Right ventricle myocardium inferior (tissue), 1 donor: ENCODE measurements around the gene PEX11G. TPM values are rescaled to one million over a fixed set of nuclear protein-coding genes. Genes with fewer than 3 reads are reported as not detected.

ENCODE experiments used
- ATAC-seq: fragments of 200-7000 bp; cut with Tn5 transposase; one replicate; pipeline ENCODE4 v1.9.1; 2020; ENCODE audit warnings: mild to moderate bottlenecking, moderate library complexity
- DNase-seq: peaks from one replicate; pipeline ENCODE4 v3.0.0; 2021; ENCODE audit errors: missing footprints
- intact Hi-C: fragments of 100-400 bp; cut with DNase I; formaldehyde crosslinking; loops from one replicate; pipeline ENCODE4 v1.11.0; 2022
- total RNA-seq: library from RNA; stranded (reverse); fragmentation: NEBNext Ultra II Directional; extraction: Animal tissue kit (Norgen Biotek cat#: 25700); gene quantifications from one replicate; pipeline ENCODE4 v1.2.1, GENCODE V29; 2021
- donor health status: DM: no; HTN: yes; CAD: no; lungs with severe emphysema.

Gene PEX11G
- total RNA-seq, 1 donor from 2014 or later, result 1.2 TPM

DNA sequence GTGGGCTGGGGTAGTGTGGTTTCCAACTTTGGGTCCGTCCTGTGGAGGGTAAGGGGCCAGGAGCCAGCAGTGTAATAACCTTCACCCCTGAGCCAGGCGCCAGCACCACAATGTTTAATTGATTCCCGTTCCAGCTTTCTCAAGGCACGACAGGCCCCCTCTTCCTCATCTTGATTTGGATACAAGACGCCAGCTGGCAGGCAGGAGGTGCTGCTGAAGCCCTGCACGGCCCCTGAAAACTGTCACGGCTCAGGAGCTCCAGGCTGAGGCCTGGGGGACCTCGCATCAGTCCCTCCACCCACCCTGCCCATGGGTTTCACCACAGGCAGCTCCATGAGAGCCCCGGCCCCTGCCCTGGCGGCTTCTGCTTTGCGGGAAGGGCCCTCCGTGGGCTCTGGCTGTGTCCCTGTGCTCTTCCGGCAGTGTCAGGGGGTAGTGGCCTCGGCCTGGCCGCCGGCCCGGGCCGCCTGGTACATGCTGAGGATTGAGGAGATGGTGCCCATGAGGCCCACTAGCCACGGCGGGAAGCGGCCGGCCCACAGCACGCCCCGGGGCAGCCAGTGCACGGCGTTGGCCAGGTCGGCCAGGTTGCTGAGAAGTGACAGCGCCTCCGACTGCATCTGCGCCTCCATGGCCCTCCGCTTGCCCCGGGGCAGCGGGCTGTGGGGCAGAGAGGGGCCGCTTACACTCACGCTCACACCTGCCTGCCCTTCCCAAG is 11.9 kb downstream of the PEX11G start:
- ATAC-seq (no peak), DNase-seq (no peak)

DNA sequence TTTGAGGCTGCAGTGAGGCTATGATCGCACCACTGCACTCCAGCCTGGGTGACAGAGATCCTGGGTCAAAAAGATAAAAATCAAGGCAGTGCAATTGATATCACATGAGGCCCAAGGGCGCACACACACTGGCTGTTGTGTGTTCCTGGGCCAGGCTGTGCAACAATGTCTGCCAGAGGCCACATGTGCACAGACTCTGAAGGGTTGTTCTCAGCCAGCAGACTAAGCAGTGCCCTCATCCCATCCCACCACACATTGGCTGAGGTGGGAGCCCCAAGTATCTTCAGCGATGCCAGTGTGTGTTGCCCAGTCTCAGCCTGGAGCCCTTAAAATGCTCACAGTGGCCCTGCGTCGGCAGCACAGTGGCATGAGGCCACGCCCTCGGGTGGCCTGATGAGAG is 12.6 kb downstream of the PEX11G start:
- DNase-seq (no peak), ATAC-seq (no peak)
- intact Hi-C loops, result no loop called here

More for the DNA sequence above, 11.9 kb downstream of the PEX11G start:
- intact Hi-C loops, result no loop called here

DNA sequence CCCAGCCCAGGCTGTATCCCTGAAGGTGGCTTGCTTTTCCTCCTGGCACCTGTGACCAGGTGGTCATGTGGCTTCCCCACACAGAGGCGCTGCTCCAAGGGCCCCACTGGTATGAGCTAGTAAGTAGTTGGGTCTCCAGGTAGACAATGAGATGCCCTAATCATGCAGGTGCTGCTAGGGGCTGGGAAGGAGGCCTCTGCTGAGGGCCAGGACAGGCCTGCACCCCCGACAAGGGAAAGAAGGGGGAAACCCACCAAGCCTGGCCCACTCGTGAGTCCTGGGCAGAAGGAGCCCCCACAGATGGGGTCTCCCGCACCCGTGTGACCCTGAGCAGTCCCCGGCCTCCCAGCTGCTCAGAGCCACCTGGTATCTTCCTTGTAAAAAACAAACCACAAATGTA is 13.2 kb downstream of the PEX11G start:
- ATAC-seq, result no peak
- intact Hi-C loops, result no loop called here
- DNase-seq, result no peak

DNA sequence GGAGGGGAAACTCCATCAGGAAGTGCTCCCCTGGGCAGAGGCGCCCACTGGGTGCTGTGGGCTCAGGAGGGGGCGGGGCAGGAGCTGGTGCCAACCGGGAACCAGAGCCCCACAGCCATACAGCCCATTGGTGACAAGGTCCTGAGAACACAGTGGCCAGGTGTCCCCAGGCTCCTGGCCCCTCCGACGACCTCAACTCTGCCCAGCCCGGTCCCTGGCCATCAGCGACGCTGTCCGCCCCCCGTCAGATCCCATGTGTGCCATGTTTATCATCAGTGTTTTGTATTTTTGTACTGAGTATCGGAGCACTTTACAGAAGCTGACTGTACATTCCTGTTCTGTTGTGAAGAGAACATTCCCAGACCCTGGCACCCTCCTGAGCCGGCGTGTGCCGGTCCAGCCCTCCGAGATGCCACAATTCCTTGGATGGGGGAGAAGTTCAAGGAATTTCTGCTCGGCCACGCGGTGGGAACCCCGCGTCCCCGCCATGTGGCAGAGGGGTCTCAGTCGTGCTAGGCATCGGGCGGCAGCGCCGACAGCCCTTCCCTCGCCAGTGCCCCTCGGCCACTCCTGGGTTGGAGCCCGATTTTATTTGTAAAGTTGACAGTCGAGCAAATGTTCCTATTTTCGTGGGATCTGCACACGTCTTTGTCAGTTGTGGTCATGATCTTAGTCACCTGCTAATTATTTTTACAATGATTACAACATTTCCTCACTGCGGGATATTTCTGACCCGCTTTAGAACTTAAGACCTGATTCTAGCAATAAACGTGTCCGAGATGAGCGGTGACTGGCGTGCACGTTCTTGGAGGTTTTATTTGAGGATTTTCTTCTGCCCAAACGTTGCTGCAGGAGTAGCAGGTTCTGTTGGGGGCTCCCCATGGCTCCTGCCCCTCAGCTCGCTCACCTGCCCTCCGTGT is 16.9 kb downstream of the PEX11G start:
- no peak for ATAC-seq
- intact Hi-C loops, result no loop called here
- DNase-seq, result no peak

DNA sequence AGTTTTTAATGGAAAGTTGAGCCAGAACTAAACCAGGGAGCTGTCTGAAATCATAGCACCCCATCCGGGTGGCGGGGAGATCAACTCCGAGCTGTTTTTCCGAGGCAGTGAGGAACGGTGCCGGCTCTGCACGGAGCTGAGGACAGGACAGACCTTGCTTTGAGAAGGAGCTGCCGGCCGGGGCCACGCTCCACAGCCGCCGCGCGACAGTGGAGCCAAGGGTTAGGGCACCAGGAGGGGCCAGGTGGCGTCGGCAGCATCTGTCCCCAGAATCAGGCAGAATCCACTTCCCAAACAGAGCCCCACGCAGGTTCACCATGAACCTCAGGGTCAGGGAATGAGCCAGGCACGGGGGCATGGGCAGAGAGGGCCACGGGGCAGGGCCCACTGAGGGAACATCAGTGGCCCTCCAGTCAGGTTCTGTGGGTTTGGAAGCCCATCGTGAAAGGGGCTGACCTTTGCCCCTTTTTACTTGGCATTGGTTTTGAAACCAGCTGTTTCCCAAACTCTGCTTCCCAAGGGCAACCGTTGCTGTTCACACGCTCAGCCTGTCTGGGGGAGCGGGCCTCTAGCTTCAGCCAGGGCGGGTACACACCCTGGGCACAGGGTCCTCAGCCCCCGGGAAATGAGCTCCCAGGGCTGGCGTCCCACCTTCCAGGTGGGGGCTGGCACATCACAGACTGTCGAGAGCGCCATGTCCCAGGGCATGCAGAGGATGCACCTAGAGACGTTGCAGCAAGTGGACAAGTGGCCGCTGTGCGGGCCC is 18.1 kb downstream of the PEX11G start:
- intact Hi-C loops, result no loop called here
- no peak for DNase-seq
- no peak for ATAC-seq

DNA sequence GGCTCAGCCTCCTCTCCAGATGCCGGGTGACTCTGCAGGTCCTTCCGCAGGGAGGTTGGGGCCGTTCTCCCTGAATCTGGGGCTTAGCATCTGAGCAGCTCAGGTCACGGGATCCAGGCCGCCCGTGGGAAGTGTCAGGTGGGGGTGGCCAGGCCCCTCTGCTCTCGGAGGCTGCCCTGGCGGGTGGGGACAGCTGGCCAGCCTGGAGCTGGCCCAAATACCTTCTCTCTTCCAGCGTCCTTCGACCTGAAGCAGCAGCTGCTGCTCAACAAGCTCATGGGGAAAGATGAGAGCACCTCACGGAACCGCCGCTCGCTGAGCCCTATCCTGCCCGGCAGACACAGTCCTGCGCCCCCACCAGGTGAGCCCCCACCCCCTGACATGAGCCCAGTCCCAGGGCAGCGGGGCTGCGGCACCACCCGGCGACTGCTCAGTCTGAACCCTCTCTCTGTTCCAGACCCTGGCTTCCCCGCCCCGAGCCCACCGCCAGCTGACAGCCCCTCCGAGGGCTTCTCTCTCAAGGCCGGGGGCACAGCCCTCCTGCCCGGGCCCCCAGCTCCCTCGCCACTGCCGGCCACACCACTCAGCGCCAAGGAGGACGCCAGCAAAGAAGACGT is 19.1 kb downstream of the PEX11G start:
- DNase-seq, result no peak
- intact Hi-C loops, result no loop called here
- no peak for ATAC-seq

DNA sequence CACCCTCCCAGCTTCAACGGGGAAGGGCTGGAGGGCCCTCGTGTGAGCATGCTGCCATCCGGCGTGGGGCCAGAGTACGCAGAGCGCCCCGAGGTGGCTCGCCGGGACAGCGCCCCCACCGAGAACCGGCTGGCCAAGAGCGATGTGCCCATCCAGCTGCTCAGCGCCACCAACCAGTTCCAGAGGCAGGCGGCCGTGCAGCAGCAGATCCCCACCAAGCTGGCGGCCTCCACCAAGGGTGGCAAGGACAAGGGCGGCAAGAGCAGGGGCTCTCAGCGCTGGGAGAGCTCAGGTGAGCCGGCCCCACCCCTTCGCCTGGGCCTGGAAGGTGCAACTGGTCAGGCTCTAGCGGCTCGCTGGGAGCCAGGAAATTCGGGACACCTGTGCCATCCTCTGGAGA is 20.0 kb downstream of the PEX11G start:
- no peak for ATAC-seq
- intact Hi-C loops, result no loop called here

DNA sequence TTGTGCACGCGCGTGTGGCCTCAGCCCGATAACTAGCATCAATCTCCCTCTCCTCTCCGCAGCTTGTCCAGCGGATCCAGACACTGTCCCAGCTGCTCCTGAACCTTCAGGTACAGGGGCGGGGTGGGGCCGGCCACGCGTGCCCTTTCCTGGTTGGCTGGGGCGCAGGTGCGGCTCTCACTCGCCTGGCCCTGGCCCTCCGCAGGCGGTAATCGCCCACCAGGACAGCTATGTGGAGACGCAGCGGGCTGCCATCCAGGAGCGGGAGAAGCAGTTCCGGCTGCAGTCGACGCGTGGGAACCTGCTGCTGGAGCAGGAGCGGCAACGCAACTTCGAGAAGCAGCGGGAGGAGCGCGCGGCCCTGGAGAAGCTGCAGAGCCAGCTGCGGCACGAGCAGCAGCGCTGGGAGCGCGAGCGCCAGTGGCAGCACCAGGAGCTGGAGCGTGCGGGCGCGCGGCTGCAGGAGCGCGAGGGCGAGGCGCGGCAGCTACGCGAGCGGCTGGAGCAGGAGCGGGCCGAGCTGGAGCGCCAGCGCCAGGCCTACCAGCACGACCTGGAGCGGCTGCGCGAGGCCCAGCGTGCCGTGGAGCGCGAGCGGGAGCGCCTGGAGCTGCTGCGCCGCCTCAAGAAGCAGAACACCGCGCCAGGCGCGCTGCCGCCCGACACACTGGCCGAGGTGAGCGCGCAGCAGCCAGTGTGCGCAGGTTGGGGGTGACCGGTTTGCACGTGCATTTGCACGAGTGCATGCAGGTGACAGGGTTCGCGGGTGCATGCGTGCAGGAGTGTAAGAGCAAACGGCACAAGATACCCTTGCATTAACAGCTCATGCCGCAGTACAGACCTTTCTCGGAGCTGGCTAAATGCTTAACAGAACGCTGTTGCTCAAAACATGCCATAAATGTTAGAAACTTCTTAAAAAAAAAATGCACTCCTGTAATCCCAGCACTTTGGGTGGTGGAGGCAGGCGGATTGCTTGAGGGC is 21.5 kb downstream of the PEX11G start:
- ATAC-seq (no peak), DNase-seq (no peak)
- intact Hi-C loops, result no loop called here

More for the DNA sequence above, 20.0 kb downstream of the PEX11G start:
- no peak for DNase-seq

DNA sequence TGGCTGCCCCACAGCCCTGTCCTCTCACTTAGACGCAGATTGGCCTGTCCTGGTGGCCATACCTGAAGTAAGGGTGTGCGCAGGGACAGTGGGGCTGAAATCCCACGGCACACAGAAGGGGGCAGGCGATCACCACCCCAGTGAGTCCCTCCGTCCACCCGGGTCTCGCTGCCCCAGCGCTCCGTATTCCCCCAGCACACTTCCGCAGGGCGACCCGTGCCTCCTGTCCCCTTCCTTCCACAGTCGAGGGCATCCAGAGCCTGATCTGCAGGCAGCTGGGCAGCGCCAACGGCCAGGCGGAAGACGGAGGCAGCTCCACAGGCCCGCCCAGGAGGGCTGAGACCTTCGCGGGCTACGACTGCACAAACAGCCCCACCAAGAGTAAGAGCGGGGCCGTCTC is 25.3 kb downstream of the PEX11G start:
- ATAC-seq (no peak), DNase-seq (no peak)
- intact Hi-C loops, result no loop called here

DNA sequence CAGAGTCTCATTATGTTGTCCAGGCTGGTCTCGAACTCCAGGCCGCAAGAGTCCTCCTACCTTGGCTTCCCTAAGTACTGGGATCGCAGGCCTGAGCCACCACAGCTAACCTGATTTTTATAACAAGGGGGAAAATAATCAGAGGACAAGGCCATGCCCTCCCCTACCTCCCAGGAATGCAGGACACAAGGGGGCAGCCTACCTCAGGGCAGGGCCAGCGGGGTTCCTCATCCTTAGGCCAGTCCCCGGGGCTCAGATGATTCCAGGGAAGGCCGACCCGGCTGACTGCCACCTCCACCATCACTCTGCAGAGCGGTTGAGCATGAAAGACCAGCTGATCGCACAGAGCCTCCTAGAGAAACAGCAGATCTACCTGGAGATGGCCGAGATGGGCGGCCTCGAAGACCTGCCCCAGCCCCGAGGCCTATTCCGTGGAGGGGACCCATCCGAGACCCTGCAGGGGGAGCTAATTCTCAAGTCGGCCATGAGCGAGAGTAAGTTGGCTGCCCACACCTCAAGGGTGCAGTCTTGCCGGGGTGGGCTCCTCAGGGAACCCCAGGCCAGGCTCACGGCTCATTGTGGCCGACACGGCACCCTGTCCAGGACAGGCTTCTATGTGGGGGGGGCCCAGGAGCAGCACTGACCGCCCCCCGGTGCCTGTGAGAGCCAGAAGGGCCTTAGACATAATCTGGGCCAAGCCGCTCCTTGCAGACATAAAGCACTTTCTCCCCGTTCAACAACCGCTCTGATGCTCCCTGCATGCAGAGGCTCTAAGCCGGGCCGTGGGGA is 26.8 kb downstream of the PEX11G start:
- DNase-seq (no peak), ATAC-seq (no peak)
- intact Hi-C loops, result no loop called here

DNA sequence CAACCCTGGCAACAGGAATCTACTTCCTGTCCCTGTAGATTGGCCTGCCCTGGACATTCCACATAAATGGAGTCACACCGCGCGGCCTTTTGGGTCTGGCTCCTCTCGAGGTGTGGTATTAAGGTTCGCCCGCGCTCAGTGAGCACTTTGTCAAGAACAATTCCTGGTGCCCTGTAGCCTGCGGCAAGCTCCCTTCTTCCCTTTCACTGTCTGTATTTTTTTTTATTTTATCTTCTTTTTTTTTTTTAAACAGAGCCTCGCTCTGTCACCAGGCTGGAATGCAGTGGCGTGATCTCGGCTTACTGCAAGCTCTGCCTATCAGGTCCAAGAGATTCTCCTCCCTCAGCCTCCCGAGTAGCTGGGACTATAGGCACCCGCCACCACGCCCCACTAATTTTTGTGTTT is 28.3 kb downstream of the PEX11G start:
- ATAC-seq, result no peak
- no peak for DNase-seq
- intact Hi-C loops, result no loop called here

DNA sequence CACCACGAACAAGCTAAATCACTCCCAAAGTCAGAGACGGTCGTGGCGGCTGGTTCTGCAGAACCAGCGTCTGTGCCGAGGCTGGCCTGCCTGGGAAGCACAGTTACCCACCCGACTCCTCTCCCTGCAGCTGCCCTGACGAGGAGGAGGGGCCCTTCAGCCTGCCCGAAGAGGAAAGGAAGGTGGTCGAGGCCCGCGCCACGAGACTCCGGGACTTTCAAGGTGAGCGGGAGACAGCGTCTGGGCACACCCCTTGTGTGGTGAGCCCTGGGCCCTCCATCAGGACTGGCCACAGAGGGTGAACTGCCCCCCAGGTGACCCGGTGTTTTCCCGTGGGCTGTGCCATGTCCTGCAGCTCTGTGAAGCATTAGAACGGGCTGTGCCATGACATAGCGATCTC is 29.1 kb downstream of the PEX11G start:
- DNase-seq, result no peak
- intact Hi-C loops, result no loop called here
- no peak for ATAC-seq

DNA sequence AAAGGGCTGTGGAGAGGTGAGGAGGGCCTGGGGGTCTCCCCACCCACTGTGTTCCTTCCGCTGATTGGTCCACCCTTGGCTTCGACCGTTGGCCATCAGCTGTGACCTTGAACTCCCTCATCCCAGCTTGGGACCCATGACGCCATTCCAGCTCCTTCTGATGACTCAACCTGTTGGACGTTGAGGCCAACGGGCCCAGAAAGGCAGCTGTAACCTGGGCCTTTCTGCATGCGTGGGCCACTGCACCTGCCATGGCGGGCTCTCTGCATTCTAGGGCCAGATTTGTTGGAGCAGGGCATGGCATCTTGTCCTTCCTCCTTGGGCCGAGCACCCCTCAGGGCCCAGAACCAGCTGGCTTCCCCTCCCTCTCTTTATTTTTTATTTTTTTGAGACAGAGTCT is 30.2 kb downstream of the PEX11G start:
- ATAC-seq (no peak), DNase-seq (no peak)
- intact Hi-C loops, result no loop called here

DNA sequence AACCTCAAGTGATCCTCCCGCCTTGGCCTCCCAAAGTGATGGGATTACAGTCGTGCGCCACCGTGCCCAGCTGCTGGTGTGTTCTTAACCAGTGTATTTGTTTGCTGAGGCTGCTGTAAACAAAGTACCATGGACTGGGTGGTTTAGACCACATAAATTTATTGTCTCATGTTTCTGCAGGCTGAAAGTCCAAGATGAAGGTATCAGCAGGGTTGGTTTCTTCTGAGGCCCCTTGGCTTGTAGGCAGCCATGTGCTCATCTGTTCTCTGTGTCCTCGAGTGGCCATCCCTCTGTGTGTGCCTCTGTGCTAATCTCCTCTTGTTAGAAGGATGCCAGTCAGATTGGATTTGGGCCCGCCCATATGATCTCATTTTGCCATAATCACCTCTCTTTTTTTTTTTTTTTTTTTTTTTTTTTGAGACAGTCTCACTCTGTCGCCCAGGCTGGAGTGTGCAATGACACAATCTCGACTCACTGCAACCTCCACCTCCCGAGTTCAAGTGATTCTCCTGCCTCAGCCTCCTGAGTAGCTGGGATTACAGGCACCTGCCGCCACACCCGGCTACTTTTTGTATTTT is 31.8 kb downstream of the PEX11G start:
- ATAC-seq (no peak), DNase-seq (peak; percentile 26)
- intact Hi-C loops, result no loop called here

DNA sequence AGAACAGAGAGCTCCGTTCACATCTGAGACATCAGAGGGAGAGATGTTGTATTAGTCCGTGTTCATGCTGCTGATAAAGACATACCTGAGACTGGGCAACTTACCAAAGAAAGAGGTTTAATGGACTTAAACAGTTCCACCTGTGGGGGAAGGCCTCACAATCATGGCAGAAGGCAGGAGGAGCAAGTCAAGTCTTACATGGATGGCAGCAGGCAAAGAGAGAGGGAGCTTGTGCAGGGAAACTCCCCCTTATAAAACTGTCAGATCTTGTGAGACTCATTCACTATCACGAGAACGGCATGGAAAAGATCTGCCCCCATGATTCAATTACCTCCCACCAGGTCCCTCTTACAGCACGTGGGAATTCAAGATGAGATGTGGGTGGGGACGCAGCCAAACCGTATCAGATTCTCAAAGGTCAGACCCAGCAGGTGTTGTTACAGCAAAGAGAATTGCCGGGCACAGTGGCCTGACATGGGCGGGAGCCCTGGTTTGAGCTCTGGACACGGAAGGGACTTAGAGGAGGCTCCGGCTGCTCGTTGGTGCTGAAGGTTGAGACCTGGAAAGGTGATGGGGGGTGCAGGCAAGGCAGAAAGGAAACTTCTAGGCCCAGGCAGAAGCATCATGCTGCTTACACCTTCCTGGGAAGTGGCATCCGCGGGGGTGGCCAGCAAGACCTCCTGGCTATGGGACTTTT is 33.1 kb downstream of the PEX11G start:
- intact Hi-C loops, result no loop called here
- DNase-seq, result peak; percentile 59
- no peak for ATAC-seq

DNA sequence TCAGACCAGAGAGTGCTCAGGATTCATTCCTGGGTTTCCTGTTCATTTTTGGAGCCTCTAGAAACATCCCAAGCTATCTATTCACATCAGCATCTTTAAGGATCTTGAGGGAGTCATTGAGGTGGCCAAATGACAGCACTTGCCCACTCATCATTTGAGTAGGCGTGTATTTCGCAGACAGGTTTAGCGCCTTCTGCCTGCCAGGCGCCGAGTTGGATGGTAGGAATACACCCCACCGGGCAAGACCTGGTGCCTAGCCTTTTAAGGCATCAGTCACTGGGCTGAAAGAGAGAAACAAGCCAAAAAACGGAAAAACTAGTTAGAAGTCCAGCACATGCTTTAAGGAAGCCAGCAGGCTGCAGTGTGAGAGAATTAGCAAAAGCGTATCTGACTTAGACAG is 33.8 kb downstream of the PEX11G start:
- DNase-seq, result peak; percentile 5
- intact Hi-C loops, result no loop called here
- ATAC-seq, result no peak
